ENCODE data around the gene MAP2K4.
"Not testable (repeated sequence)": the region's sequence is repeated elsewhere in the genome, so short reads cannot be mapped to it uniquely, and the experiment has no call there.

- not testable (repeated sequence) for TF ChIP-seq CTCF (IDR thresholded peaks at IDR 0.05); POLR2AphosphoS5 (IDR thresholded peaks at IDR 0.05; ENCODE audit: insufficient read depth in 1 of 2, low read depth in 1 of 2); POLR2A (IDR thresholded peaks at IDR 0.05)
Observed at GRCh38 chr17:11972741-11973140, 47.9 kb upstream of the MAP2K4 start.
